Psoas muscle (tissue), 8 donors: ENCODE data around the gene HOOK1. TPM values are rescaled to one million over a fixed set of nuclear protein-coding genes. Genes with fewer than 3 reads are reported as not detected.
A peak's percentile ranks its signal among the peaks of the same experiment; 100 is the strongest.

ENCODE experiments used
- ATAC-seq, 4 donors: fragments of 200-7000 bp; cut with Tn5 transposase; one replicate each; pipeline ENCODE4 v1.9.1; 2020; ENCODE audit warnings: moderate library complexity in 3 of 4, mild to moderate bottlenecking in 2 of 4
- DNase-seq, 2 donors: peaks; one replicate each; pipeline ENCODE4 v3.0.0-alpha.2; 2020
- H3K27ac ChIP-seq: fragments of 200-600 bp; one replicate; pipeline ENCODE4 v1.8.0; 2022
- H3K27me3 ChIP-seq, 3 donors: fragments of 200-600 bp in 1 of 3; one replicate each; pipeline versions ENCODE4 v1.6.1 to v1.8.0; 2013 to 2022; ENCODE audit warnings: low read length in 2 of 3, mild to moderate bottlenecking in 2 of 3, moderate library complexity in 1 of 3; ENCODE audit not compliant: insufficient read depth in 3 of 3
- H3K36me3 ChIP-seq, 2 donors: fragments of 200-600 bp in 1 of 2; one replicate each; pipeline versions ENCODE4 v1.6.1 to v1.8.0; 2013 to 2022; ENCODE audit warnings: low read depth in 1 of 2, mild to moderate bottlenecking in 1 of 2, moderate library complexity in 1 of 2; ENCODE audit not compliant: insufficient read depth in 1 of 2
- H3K4me1 ChIP-seq: fragments of 200-600 bp; one replicate; pipeline ENCODE4 v1.8.0; 2022
- H3K4me3 ChIP-seq: fragments of 200-600 bp; one replicate; pipeline ENCODE4 v1.8.0; 2022; ENCODE audit warnings: mild to moderate bottlenecking
- H3K9me3 ChIP-seq: fragments of 200-600 bp; one replicate; pipeline ENCODE4 v1.8.0; 2022
- WGBS, 3 donors: extraction: QIAGEN DNeasy Blood & Tissue Kit; methylation state at CpG; one replicate each; pipeline versions ENCODE4 v1.1.6 to v1.1.7; 2013; 5-methylcytosine and 5-hydroxymethylcytosine counted together
- intact Hi-C, 2 donors: fragments of 100-400 bp; cut with DNase I; formaldehyde crosslinking; loops; one replicate each; pipeline versions ENCODE4 v1.11.0 to v1.14.2; 2022
- polyA plus RNA-seq, 3 donors: library from polyadenylated mRNA; stranded (reverse); fragments of 200-250 nt; gene quantifications; one replicate each; pipeline ENCODE4 v1.2.3, GENCODE V29; 2013
- total RNA-seq, 4 donors: library from RNA; stranded (reverse); fragmentation: NEBNext Ultra II Directional in 2 of 4; extraction: Animal tissue kit (Norgen Biotek cat#: 25700) in 2 of 4; gene quantifications; one replicate each; pipeline versions ENCODE4 v1.2.1 to v1.2.4, GENCODE V29; 2021 to 2023
- TF ChIP-seq, protein P1 (sequence below): fragments of 200-600 bp; IDR thresholded peaks from one replicate; pipeline ENCODE4 v1.8.0; 2022; ENCODE audit warnings: antibody characterized with exemption
- donor health status: healthy with polysubstance abuse.
- donor health status: DM: no; HTN: no; CAD: no; lungs with moderate emphysema.
- donor health status: Bipolar disorder and iron deficiency.
- donor health status: healthy.
- donor health status: DM: yes; HTN: yes; CAD: no.
- donor health status: DM: no; HTN: no; CAD: no.
- donor health status: DM: no; HTN: no; CAD: no.
- donor health status: DM: yes; HTN: yes; CAD: no.

Gene HOOK1
- total and polyA plus RNA-seq, 7 donors = 0.03 to 0.34 (median 0.09) TPM; not detected in 1

- H3K4me1 ChIP-seq = no peaks in the 10 kb centered on the region
- 76 to 80% (median 77%) methylated on average over 1 of the region's 1 CpG for WGBS, 3 donors
- ATAC-seq (no peak), DNase-seq (no peak)
- no peaks in the 10 kb centered on the region for H3K27me3 ChIP-seq
- no peak overlapping the region for H3K4me3 ChIP-seq
- H3K9me3 ChIP-seq = no peaks in the 10 kb centered on the region
- TF ChIP-seq, protein P1, sequence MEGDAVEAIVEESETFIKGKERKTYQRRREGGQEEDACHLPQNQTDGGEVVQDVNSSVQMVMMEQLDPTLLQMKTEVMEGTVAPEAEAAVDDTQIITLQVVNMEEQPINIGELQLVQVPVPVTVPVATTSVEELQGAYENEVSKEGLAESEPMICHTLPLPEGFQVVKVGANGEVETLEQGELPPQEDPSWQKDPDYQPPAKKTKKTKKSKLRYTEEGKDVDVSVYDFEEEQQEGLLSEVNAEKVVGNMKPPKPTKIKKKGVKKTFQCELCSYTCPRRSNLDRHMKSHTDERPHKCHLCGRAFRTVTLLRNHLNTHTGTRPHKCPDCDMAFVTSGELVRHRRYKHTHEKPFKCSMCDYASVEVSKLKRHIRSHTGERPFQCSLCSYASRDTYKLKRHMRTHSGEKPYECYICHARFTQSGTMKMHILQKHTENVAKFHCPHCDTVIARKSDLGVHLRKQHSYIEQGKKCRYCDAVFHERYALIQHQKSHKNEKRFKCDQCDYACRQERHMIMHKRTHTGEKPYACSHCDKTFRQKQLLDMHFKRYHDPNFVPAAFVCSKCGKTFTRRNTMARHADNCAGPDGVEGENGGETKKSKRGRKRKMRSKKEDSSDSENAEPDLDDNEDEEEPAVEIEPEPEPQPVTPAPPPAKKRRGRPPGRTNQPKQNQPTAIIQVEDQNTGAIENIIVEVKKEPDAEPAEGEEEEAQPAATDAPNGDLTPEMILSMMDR = no peak
- H3K36me3 ChIP-seq = no peaks in the 10 kb centered on the region
- intact Hi-C loops = no loop called here
- H3K27ac ChIP-seq = no peak overlapping the region
These were observed 11.2 kb upstream of the HOOK1 start for GRCh38 chr1:59803458-59804038.

DNA sequence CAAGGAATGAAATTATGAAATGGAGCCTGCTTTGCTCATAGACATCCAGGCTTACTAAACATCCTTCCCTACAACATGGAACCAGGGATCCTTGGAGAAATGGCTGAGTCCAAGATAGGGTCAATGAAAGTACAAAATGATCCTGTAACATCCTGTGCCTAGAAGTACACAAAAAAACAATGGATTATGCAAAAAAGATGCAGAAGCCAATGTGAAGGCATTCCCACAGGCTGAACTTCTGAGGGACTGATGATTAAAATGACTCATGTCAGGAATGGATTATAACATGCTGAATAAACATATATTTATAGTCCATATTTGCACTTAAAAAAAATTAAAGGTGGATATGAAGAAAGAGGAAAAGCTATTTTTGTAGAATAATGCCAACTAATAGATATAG is 10.4 kb upstream of the HOOK1 start:
- H3K9me3 ChIP-seq = no peaks in the 10 kb centered on the region
- no peak overlapping the region for H3K4me3 ChIP-seq
- H3K4me1 ChIP-seq = no peaks in the 10 kb centered on the region
- no peaks in the 10 kb centered on the region for H3K27me3 ChIP-seq
- DNase-seq (no peak), ATAC-seq (no peak)
- H3K36me3 ChIP-seq = no peaks in the 10 kb centered on the region
- TF ChIP-seq, protein P1 = no peak
- H3K27ac ChIP-seq = no peak overlapping the region
- intact Hi-C loops = no loop called here

- DNase-seq = no peak
- Histone ChIP-seq H3K4me3 (no peak overlapping the region), H3K27ac (no peak overlapping the region), H3K27me3 (peaks cover 0 to 4% (median 0%) of the 10 kb centered on the region in 3 donors), H3K9me3 (no peaks in the 10 kb centered on the region), H3K4me1 (no peaks in the 10 kb centered on the region), H3K36me3 (no peaks in the 10 kb centered on the region)
- no peak for ATAC-seq
- TF ChIP-seq, protein P1 = no peak
- intact Hi-C loops = no loop called here
These were observed 9.2 kb upstream of the HOOK1 start for GRCh38 chr1:59805554-59805953.

DNA sequence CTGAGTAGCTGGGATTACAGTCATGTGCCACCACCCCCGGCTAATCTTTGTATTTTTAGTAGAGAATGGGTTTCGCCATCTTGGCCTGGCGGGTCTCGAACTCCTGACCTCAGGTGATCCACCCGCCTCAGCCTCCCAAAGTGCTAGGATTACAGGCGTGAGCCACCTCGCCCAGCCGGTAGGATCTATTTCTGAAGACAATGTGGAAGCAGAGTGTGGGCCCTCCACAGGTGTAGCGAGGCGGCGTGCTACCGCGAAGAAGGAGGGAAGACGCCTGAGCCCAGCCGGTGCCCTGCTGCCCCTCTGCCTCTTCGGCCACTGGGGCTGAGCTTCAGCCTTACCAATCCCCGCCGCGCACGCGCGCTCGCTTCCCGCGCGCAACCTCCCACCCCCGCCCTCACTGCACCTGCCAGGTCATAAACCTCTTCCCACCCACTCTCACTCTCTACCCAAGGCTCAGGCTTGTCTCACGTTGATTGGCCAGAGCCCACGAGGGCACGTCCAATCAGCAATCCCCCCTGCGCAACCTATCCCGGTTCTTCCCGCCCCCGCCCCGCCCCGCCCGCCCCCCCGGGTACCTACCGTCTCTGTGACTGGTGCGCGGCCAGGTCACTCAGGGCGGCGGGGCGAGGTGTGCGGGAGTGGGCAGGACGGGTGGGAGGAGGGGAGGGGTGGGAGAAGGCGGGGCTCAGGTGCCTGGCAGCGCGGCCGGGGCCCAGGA is 409 bp upstream of the HOOK1 start:
- Histone ChIP-seq H3K27ac (no peak overlapping the region), H3K36me3 (no peaks in the 10 kb centered on the region), H3K27me3 (peaks cover 8 to 66% (median 13%) of the 10 kb centered on the region in 3 donors), H3K9me3 (no peaks in the 10 kb centered on the region), H3K4me1 (no peaks in the 10 kb centered on the region), H3K4me3 (peak overlapping the region; percentile 53)
- TF ChIP-seq, protein P1 = no peak
- 9 to 13% (median 12%) methylated on average over 30 to 50 of the region's 50 CpGs for WGBS, 3 donors
- ATAC-seq (peak; percentile 51 to 69 (median 60)), DNase-seq (peak; percentile 42 to 63)
- intact Hi-C loops = no loop called here
